GM12878 (cell line): Measurements from ENCODE around the gene SLIT1. TPM values are rescaled to one million over a fixed set of nuclear protein-coding genes. Genes with fewer than 3 reads are reported as not detected.

ENCODE experiments used
- ATAC-seq: fragments of 200-7000 bp; cut with Tn5 transposase; 3 replicates; pipeline ENCODE4 v1.9.1; 2020; ENCODE audit warnings: mild to moderate bottlenecking, moderate library complexity
- BruUV-seq: library from RNA; stranded (reverse); fragments of 400-500 nt; replicated peaks from 2 replicates; lab custom pipeline; 2021; lab: Mats Ljungman, UMichigan
- CTCF ChIA-PET: fragments of 300-600 bp; sonication (Branson Sonifier 250); formaldehyde crosslinking; extraction: SDS; loops from one replicate; lab custom pipeline; 2021; ENCODE audit warnings: inconsistent platforms; lab: Yijun Ruan, JAX
- POLR2A ChIA-PET: fragments of 350-600 bp; formaldehyde crosslinking; extraction: SDS; loops from one replicate; lab custom pipeline; 2021; ENCODE audit warnings: inconsistent platforms; lab: Charles Lee
- RAD21 ChIA-PET: fragments of 300-600 bp; sonication (Branson Sonifier 250); formaldehyde crosslinking; loops from one replicate; lab custom pipeline; 2023; ENCODE audit warnings: antibody characterized with exemption; ENCODE audit not compliant: unreplicated experiment; lab: Charles Lee
- SMC1A ChIA-PET: fragments of 300-600 bp; sonication (Branson Sonifier 250); formaldehyde crosslinking; loops from one replicate; lab custom pipeline; 2023; ENCODE audit not compliant: unreplicated experiment, uncharacterized antibody; lab: Charles Lee
- DNase-seq: peaks from one replicate; pipeline ENCODE4 v3.0.0-alpha.2; 2011; ENCODE audit warnings: low read depth, low spot score
- FAIRE-seq: peaks from 3 replicates; lab custom pipeline; 2011; peaks lifted over from hg19 to GRCh38; lab: Jason Lieb, UNC
- H2AFZ ChIP-seq: 2 replicates; pipeline ENCODE4 v1.6.0; 2011; ENCODE audit warnings: low read depth, low read length, control low read depth; ENCODE audit not compliant: control insufficient read depth
- H3K27ac ChIP-seq: 2 replicates; pipeline ENCODE4 v1.5.1; 2011; ENCODE audit warnings: control low read depth; ENCODE audit not compliant: control insufficient read depth, insufficient read depth
- H3K27me3 ChIP-seq, 2 experiments: replicated peaks in 1 of 2; 2 replicates each; pipeline versions ENCODE4 v1.6.0 to v1.6.1; 2011; ENCODE audit warnings: low read length in 1 of 2; ENCODE audit not compliant: control insufficient read depth in 2 of 2, insufficient read depth in 2 of 2
- H3K36me3 ChIP-seq, 2 experiments: 2 replicates each; pipeline ENCODE4 v1.5.1; 2011; ENCODE audit warnings: low read length in 1 of 2; ENCODE audit not compliant: control insufficient read depth in 2 of 2, insufficient read depth in 2 of 2
- H3K4me1 ChIP-seq: 2 replicates; pipeline ENCODE4 v1.6.1; 2011; ENCODE audit warnings: mild to moderate bottlenecking, low read length, moderate library complexity, mixed read lengths; ENCODE audit not compliant: control insufficient read depth, insufficient read depth
- H3K4me2 ChIP-seq: 2 replicates; pipeline ENCODE4 v1.6.0; 2011; ENCODE audit warnings: control low read depth; ENCODE audit not compliant: control insufficient read depth, insufficient read depth
- H3K4me3 ChIP-seq: fragments of 200-600 bp; sonication (generic); 2 replicates; pipeline ENCODE4 v1.5.1; 2016
- H3K79me2 ChIP-seq: 2 replicates; pipeline ENCODE4 v1.6.0; 2011; ENCODE audit warnings: low read length; ENCODE audit not compliant: control insufficient read depth, insufficient read depth
- H3K9ac ChIP-seq: 2 replicates; pipeline ENCODE4 v1.8.0; 2011; ENCODE audit warnings: low read length, control low read depth, mixed read lengths; ENCODE audit not compliant: control insufficient read depth, insufficient read depth
- H3K9me3 ChIP-seq: replicated peaks from 3 replicates; pipeline ENCODE4 v1.5.1; 2011; ENCODE audit warnings: mild to moderate bottlenecking, low read length; ENCODE audit not compliant: control insufficient read depth, insufficient read depth
- H4K20me1 ChIP-seq: 2 replicates; pipeline ENCODE4 v1.6.0; 2011; ENCODE audit not compliant: control insufficient read depth, insufficient read depth
- DPF2 ChIP-seq: fragments of 450-650 bp; IDR thresholded peaks from 2 replicates; pipeline ENCODE4 v1.6.1; 2017; ENCODE audit warnings: mild to moderate bottlenecking
- ELK1 ChIP-seq: IDR thresholded peaks from 2 replicates; pipeline ENCODE4 v1.6.1; 2012; ENCODE audit warnings: low read depth, low read length, improper control_type of control experiment
- IKZF2 ChIP-seq, 2 experiments: fragments of 450-650 bp; IDR thresholded peaks; 2 replicates each; pipeline ENCODE4 v1.6.1; 2017; ENCODE audit warnings: mild to moderate bottlenecking in 2 of 2, moderate library complexity in 2 of 2
- NBN ChIP-seq: fragments of 450-650 bp; IDR thresholded peaks from 2 replicates; pipeline ENCODE4 v1.6.1; 2016
- NKRF ChIP-seq: fragments of 450-650 bp; conservative IDR thresholded peaks from 2 replicates; pipeline ENCODE4 v1.6.1; 2017; ENCODE audit warnings: mild to moderate bottlenecking, moderate library complexity
- POLR2AphosphoS5 ChIP-seq: IDR thresholded peaks from 2 replicates; pipeline ENCODE4 v1.6.1; 2011; ENCODE audit warnings: mild to moderate bottlenecking, low read length, inconsistent platforms
- ZBED1 ChIP-seq: IDR thresholded peaks from 2 replicates; pipeline ENCODE4 v1.6.1; 2016; ENCODE audit warnings: borderline replicate concordance
- ZNF384 ChIP-seq: IDR thresholded peaks from 2 replicates; pipeline ENCODE4 v1.6.1; 2012; ENCODE audit warnings: low read depth, mild to moderate bottlenecking, low read length, improper control_type of control experiment, borderline replicate concordance
- ZZZ3 ChIP-seq: IDR thresholded peaks from 2 replicates; pipeline ENCODE4 v1.6.1; 2011; ENCODE audit warnings: low read depth; ENCODE audit not compliant: control insufficient read depth, insufficient read length
- WGBS: methylation state at CpG from one replicate; pipeline ENCODE4 v1.1.6; 2016; ENCODE audit warnings: low lambda C conversion rate; ENCODE audit not compliant: insufficient replicate concordance, insufficient coverage; ENCODE audit errors: missing lambda C conversion rate; 5-methylcytosine and 5-hydroxymethylcytosine counted together
- in situ Hi-C: fragments of 300-500 bp; cut with MboI; formaldehyde crosslinking; loops from 9 replicates; pipeline ENCODE4 v1.14.3; 2018; ENCODE audit warnings: mixed read lengths
- intact Hi-C: fragments of 100-400 bp; cut with micrococcal nuclease; formaldehyde crosslinking; loops from one replicate; pipeline ENCODE4 v1.14.2; 2022; ENCODE audit not compliant: unreplicated experiment
- polyA plus RNA-seq, 11 experiments: library from polyadenylated mRNA; depleted of rRNA in 4 of 11; unstranded in 6 of 11; stranded (reverse) in 5 of 11; fragments of >200 nt; fragmentation: Nextera tagmentation in 4 of 11; fragmentation: Illumina TruSeq in 1 of 11; extraction: Ambion mirVana in 4 of 11; extraction: Trizol in 1 of 11; gene quantifications; 1 replicate in 1 of 11; 2 replicates in 10 of 11; pipeline versions ENCODE4 v1.2.1 to v1.2.3, GENCODE V29; 2011 to 2016; ENCODE audit warnings: inconsistent platforms in 2 of 11, missing spikeins in 2 of 11, low read depth in 1 of 11
- total RNA-seq, 4 experiments: library from RNA; depleted of rRNA in 3 of 4; stranded (reverse); fragments of >200 nt in 3 of 4; fragmentation: Illumina TruSeq in 1 of 4; extraction: Trizol in 1 of 4; gene quantifications; 2 replicates each; pipeline versions ENCODE4 v1.2.1 to v1.2.3, GENCODE V29; 2013 to 2021
- TF ChIP-seq, protein P1 (sequence below): fragments of 450-650 bp; IDR thresholded peaks from 2 replicates; pipeline ENCODE4 v1.6.1; 2014; ENCODE audit warnings: mild to moderate bottlenecking
- TF ChIP-seq, protein P2 (sequence below): fragments of 450-650 bp; IDR thresholded peaks from 2 replicates; pipeline ENCODE4 v1.6.1; 2018; ENCODE audit warnings: mild to moderate bottlenecking, low read depth, moderate library complexity; ENCODE audit not compliant: partially characterized antibody
- TF ChIP-seq, protein P3 (sequence below), 3 experiments: IDR thresholded peaks in 2 of 3; conservative IDR thresholded peaks in 1 of 3; 2 replicates each; pipeline ENCODE4 v1.5.1; 2011; ENCODE audit warnings: low read depth in 3 of 3, low read length in 3 of 3, mild to moderate bottlenecking in 3 of 3, control low read depth in 2 of 3, moderate library complexity in 2 of 3, inconsistent platforms in 1 of 3, mixed read lengths in 1 of 3; ENCODE audit not compliant: control insufficient read depth in 2 of 3, insufficient read depth in 1 of 3; ENCODE audit errors: extremely low read depth in 1 of 3

Gene SLIT1
- total and polyA plus RNA-seq, 10 of the 15 experiments (the other 5 are each of a cell fraction or from before 2014, with no cell fraction given) = 0.04 to 0.19 (median 0.06) TPM; not detected in 4

DNA sequence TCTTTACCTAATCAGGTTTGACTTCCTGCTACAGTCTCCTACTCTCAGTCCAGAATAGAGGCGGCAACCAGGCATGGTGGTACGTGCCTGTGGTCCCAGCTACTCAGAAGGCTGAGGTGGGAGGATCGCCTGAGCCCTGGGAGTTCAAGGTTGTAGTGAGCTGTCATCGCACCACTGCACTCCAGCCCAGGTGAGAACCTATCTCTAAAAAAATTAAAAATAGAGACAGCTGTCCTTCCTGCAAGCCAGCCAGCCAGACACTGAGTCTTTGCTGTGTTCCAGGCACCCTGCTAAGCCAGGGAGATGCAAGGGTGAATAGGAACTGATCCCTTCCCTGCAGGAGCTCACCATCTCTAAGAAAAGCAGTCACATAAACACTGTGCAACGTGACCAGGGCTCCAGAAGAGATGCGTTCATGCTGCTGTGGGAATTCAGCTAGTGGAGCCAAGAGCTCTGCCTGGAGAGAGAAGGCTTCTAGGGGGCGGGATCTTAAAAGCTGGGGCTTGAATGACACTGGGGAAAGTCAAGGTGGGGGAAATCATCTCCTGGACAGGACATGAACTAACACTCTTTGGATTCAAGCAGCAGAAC lies 22.1 kb upstream of the SLIT1 start (continued):
- TF ChIP-seq ZBED1 (no peak), DPF2 (no peak), ELK1 (no peak)
- TF ChIP-seq, protein P1, sequence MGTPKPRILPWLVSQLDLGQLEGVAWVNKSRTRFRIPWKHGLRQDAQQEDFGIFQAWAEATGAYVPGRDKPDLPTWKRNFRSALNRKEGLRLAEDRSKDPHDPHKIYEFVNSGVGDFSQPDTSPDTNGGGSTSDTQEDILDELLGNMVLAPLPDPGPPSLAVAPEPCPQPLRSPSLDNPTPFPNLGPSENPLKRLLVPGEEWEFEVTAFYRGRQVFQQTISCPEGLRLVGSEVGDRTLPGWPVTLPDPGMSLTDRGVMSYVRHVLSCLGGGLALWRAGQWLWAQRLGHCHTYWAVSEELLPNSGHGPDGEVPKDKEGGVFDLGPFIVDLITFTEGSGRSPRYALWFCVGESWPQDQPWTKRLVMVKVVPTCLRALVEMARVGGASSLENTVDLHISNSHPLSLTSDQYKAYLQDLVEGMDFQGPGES = no peak
- TF ChIP-seq, protein P2, sequence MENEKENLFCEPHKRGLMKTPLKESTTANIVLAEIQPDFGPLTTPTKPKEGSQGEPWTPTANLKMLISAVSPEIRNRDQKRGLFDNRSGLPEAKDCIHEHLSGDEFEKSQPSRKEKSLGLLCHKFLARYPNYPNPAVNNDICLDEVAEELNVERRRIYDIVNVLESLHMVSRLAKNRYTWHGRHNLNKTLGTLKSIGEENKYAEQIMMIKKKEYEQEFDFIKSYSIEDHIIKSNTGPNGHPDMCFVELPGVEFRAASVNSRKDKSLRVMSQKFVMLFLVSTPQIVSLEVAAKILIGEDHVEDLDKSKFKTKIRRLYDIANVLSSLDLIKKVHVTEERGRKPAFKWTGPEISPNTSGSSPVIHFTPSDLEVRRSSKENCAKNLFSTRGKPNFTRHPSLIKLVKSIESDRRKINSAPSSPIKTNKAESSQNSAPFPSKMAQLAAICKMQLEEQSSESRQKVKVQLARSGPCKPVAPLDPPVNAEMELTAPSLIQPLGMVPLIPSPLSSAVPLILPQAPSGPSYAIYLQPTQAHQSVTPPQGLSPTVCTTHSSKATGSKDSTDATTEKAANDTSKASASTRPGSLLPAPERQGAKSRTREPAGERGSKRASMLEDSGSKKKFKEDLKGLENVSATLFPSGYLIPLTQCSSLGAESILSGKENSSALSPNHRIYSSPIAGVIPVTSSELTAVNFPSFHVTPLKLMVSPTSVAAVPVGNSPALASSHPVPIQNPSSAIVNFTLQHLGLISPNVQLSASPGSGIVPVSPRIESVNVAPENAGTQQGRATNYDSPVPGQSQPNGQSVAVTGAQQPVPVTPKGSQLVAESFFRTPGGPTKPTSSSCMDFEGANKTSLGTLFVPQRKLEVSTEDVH = no peak

DNA sequence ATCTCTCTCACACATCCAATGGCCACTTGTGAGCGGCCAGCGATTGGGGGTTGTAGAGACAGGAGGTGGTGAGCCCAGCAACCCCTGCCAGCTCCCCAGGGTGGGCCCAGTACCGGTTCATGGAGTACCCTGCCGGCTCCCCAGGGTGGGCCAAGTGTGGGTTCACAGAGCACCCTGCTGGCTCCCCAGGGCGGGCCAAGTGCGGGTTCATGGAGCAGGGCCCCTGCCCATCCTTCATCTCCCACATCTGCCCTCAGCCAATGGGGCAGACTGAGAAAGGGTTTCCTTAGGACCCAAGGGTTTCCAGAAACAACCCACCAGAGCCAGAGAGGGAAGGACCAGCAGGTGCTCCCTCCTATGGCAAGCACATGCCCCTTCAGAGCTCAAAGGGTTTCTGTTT lies 21.4 kb upstream of the SLIT1 start:
- 88% methylated on average over 6 of the region's 6 CpGs for WGBS
- ChIA-PET CTCF (interaction anchor here (0.9 to 22.9 kb wide), 8 partner anchors 10 to 169 kb away, joined by 3 to 651 read pairs (median 30); no protein-coding TSS in a partner anchor), POLR2A (no interaction called here), SMC1A (interaction anchor here (1.0 to 7.3 kb wide), 5 partner anchors 9 to 135 kb away, joined by 3 to 112 read pairs (median 3); no protein-coding TSS in a partner anchor), RAD21 (interaction anchor here (2.4 to 9.2 kb wide), 2 partner anchors 126 to 135 kb away, joined by 7 to 128 read pairs; no protein-coding TSS in a partner anchor)
- no TSS peak for BruUV-seq
- Histone ChIP-seq H3K4me2 (no peak overlapping the region), H3K27me3 (no peaks in the 10 kb centered on the region), H3K27ac (no peak overlapping the region), H3K9me3 (no peaks in the 10 kb centered on the region), H2AFZ (no peak overlapping the region), H3K4me3 (no peak overlapping the region), H3K79me2 (no peaks in the 10 kb centered on the region), H3K4me1 (peaks cover 3% of the 10 kb centered on the region), H3K9ac (no peak overlapping the region), H4K20me1 (no peaks in the 10 kb centered on the region), H3K36me3 (no peaks in the 10 kb centered on the region)
- intact Hi-C loops (no loop called here), in situ Hi-C loops (loop anchor here (5.0 kb wide), 1 partner anchor 135 kb away; no protein-coding TSS in a partner anchor)
- FAIRE-seq (no peak), DNase-seq (no peak), ATAC-seq (no peak)
- TF ChIP-seq, protein P3, sequence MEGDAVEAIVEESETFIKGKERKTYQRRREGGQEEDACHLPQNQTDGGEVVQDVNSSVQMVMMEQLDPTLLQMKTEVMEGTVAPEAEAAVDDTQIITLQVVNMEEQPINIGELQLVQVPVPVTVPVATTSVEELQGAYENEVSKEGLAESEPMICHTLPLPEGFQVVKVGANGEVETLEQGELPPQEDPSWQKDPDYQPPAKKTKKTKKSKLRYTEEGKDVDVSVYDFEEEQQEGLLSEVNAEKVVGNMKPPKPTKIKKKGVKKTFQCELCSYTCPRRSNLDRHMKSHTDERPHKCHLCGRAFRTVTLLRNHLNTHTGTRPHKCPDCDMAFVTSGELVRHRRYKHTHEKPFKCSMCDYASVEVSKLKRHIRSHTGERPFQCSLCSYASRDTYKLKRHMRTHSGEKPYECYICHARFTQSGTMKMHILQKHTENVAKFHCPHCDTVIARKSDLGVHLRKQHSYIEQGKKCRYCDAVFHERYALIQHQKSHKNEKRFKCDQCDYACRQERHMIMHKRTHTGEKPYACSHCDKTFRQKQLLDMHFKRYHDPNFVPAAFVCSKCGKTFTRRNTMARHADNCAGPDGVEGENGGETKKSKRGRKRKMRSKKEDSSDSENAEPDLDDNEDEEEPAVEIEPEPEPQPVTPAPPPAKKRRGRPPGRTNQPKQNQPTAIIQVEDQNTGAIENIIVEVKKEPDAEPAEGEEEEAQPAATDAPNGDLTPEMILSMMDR (IDR thresholded peaks at IDR 0.05 in 2 of 3, conservative IDR thresholded peaks at IDR 0.05 in 1 of 3; ENCODE audit: control insufficient read depth in 2 of 3, extremely low read depth in 1 of 3, insufficient read depth in 1 of 3, low read depth in 3 of 3, low read length in 3 of 3) = no peak
- no peak for TF ChIP-seq IKZF2 (IDR thresholded peaks at IDR 0.05)
- TF ChIP-seq NKRF = no peak
- TF ChIP-seq ZBED1 = no peak
- TF ChIP-seq ZZZ3 = no peak
- no peak for TF ChIP-seq POLR2AphosphoS5
- no peak for TF ChIP-seq NBN
- no peak for TF ChIP-seq ZNF384
